GM18870 (cell line): ENCODE data around the gene DEPDC5.
"Not testable (repeated sequence)": the region's sequence is repeated elsewhere in the genome, so short reads cannot be mapped to it uniquely, and the experiment has no call there.

Experiments
- ATAC-seq: cut with Tn5 transposase; IDR thresholded peaks from one replicate; pipeline ENCODE4 v1.9.1; 2021; ENCODE audit warnings: moderate library complexity; ENCODE audit not compliant: unreplicated experiment

The DEPDC5 gene

DNA sequence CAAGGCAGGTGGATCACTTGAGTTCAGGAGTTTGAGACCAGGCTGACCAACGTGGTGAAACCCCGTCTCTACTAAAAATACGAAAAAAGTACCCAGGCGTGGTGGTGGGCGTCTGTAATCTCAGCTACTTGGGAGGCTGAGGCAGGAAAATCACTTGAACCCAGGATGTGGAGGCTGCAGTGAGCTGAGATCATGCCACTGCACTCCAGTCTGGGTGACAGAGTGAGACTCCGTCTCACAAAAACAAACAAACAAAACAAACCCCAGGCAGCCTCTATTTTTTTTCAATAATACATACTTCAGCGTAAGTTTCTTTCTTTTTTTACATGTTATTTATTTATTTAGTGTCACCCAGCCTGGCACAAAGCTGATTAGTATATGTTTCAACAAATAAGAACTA, 60.1 kb downstream of the DEPDC5 start:
- not testable (repeated sequence) for ATAC-seq

DNA sequence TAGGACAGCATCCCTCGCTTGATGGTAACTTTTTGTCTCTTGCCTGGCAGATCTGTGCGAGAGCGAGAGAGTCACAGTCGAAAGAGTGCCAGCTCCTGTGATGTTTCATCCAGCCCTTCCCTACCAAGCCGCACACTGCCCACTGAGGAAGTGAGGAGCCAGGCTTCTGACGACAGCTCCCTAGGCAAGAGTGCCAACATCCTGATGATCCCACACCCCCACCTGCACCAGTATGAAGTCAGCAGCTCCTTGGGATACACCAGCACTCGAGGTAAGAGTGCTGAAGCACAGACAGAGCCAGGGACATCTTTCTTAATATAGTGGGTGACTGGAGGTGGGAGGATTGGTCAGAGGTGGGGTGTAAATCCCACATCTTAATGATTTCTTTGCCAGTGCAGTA, 61.1 kb downstream of the DEPDC5 start:
- no peak for ATAC-seq

DNA sequence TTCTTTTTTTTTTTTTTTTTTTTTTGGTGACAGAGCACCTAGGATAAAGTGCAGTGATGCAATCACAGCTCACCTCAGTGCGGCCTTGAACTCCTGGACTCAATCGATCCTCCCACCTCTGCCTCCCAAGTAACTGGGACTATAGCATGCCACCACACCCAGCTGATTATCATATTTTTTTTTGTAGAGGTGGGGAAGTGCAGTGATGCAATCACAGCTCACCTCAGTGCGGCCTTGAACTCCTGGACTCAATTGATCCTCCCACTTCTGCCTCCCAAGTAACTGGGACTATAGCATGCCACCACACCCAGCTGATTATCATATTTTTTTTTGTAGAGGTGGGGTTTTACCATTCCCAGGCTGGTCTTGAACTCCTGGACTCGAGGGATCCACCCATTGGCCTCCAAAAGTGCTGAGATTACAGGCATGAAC, 61.6 kb downstream of the DEPDC5 start:
- ATAC-seq, result not testable (repeated sequence)

DNA sequence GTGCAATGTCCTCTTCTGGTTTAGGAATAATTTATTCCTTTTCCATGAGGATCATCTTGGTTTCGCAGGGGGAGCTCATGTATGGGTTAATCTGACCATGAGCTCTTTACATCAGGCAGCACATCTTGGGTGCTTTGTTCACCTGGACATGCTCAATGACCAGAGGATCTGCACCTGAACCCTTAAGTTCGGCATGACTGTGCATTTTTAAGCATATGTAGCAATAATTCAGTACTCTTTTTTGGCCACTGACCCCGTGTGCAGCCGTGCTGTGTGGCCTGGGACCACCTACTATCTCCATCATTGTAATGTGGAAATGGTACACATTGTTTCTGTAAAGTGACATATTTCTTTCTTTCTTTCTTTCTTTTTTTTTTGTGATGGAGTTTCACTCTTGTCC, 62.9 kb downstream of the DEPDC5 start:
- no peak for ATAC-seq

DNA sequence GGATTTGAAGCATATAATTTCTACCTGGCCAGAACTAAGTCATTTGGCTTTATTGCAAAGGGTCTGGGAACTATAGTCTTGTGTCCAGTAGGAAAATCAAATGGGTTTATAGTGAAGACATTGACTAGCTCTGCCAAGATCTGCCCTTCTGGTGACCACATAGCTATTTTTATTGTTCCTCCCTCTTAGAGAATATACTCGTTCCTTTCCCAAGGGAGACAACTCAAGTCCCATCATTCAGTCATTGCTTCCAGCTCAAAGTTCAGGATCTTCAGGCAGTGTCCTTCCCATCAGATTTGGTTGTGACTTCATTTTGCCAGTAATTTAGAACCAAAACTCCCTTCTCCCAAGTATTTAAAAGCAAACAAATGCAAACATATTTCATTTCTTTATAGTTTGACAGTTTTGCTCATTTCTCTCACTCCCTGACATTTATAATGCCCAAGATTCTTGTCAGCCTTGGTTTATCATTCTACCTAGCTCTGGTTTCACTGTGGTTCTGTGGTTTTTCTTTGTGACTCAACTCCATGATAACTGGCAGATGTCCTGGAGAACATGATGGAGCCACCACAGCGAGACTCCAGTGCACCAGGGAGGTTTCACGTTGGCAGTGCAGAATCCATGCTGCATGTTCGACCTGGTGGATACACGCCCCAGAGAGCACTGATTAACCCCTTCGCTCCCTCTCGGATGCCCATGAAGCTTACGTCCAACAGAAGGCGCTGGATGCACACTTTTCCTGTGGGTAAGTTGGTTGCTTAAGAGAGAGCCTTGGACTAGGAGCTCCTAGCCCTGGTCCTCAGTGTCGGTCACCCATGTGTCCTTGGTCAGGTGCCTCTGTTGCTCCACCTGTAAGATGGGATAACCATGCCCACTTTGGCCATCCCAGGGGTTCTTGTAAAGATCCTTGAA, 64.9 kb downstream of the DEPDC5 start:
- no peak for ATAC-seq

DNA sequence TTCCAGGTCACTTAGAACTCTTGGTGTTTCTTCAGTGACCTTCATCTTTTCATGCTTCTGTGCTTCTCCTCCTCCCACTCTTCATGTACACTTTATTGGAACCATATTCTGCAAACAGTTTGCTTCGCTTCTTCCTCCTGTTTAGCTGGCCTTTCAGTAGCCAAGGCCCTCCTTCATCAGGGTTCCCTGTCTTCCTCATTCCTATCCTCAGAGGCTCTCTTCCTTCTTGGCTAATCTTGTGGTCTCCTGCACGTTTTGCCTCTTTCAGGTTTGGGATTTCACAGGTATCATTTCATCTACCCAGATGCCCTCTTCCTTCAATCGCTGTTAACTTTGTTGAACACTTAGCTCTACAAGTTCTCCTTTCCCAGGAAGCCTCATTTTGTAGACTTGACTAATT, 66.8 kb downstream of the DEPDC5 start:
- ATAC-seq, result no peak

DNA sequence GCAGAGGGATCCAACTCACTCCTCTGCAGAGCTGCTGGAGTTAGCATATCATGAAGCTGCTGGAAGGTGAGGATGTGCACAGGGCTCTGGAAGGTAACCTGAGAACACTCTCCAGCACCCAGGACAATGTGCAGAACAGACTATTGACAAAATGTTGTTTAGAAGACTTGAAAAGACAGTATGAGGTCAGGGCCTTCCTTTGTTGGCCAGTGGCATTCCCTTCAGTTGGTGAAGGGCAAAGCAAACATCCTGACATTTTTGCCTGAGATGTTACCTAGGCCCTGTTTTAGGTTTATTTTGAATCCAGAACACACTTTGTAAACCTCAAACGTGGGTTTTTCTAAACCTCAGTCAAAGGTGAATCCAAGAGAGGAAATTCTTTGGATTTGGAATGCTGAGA, 67.8 kb downstream of the DEPDC5 start:
- no peak for ATAC-seq

DNA sequence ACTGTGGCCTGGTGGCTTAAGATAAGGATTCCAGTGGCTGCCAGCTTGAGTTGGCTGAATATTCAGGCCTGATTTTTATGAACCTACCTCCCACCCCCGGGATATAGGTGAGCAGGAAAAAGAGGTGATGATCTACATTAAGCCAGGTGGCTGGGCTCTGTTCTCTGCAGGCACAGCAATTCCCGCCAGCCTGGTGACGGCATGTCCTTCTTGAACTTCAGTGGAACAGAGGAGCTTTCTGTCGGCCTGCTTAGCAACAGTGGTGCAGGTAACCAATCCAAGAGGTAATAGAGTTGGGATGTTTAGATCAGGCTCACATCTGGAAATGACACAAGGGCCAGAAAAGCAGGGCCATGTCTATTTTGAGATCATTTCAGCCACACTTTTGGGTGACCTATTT, 68.7 kb downstream of the DEPDC5 start:
- ATAC-seq, result no peak

DNA sequence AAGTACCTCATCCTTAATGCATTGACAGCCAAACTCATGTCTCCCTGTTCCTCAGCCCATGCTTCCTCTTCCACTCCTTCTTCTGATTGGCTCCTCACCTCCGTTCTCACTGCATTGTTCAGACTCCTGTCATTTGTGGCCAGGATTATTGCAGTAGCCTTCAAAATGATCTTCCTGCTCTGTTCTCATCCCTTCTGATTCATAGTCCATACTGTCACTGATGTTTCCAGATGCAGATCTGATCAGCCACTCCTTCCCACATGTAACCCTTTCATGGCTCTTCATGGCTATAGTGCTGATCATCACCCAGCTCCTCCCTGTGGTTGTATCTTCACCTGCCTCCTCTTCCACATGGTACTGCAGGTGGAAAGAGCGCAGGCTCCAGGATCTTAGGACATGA, 71.7 kb downstream of the DEPDC5 start:
- no peak for ATAC-seq

DNA sequence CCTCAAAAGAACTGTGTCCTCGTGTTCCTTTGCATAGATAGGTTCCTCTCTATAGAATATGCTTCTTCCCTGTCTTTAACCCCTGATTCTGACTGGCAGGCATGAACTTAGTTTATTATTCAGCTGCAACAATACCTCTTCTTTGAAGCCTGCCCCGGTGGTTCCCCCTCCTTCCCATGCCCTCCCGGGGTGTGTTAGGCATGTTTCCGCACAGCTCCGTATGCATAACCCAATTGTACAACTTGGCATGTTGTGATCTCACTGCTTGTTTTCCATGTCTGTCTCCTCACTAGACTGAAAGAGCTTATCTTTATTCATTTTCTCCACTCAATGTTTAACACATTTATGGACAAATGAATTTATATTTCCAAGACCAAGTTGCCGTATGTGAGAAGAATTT, 72.6 kb downstream of the DEPDC5 start:
- no peak for ATAC-seq

DNA sequence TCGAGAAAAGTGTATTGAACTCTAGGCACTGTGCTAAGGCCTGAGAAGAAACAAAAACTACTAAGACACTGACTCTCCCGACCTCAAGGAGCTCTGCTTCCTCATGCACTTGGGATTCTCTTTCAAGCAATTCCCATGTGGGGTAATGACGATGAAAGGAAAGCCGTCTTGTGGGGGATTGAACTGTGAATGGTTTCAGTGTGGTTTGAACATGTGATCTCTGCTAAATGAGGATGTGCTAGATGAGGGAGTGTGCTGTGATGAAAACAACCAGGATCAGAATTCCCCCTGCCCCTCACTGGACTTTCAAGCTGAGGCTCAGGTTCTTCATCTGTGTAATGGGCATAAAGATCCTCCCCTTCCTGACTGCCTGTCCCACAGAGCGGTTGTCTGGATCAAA, 74.9 kb downstream of the DEPDC5 start:
- ATAC-seq, result no peak

DNA sequence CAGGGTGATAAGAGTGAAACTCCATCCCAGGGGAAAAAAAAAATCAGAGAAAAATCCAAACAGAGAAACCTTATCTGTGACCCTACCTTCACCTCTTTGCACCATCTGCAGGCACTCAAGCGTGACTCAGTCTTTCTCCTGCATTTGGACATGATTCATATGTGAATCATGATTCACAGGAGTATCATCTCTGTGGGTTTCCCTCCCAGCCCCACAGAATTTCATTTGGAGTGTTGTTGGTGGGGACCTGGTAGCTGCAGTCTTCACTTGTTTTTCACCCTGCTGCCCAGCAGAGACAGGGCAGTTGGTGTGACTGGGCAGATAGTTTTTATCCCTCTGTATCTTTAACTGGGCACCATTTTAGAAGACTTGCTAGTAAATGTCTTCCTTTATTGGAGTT, 75.7 kb downstream of the DEPDC5 start:
- ATAC-seq, result no peak

DNA sequence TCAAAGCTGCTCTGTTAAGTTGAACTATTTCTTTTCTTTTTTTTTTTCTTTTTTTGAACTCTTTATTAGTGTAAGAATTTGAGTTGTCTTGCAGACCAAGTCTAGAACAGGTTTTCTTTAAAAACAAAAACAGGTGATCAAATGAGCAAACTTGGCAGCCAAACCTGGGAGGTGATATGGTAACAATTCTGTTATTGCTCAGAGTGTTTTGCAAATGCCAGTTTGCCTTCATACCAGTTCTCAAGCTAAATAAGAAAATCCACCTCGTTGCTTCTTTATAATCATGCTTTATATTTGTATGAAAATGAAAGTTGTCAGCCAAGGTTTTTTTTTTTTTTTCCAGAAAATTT, 76.9 kb downstream of the DEPDC5 start:
- ATAC-seq, result no peak

DNA sequence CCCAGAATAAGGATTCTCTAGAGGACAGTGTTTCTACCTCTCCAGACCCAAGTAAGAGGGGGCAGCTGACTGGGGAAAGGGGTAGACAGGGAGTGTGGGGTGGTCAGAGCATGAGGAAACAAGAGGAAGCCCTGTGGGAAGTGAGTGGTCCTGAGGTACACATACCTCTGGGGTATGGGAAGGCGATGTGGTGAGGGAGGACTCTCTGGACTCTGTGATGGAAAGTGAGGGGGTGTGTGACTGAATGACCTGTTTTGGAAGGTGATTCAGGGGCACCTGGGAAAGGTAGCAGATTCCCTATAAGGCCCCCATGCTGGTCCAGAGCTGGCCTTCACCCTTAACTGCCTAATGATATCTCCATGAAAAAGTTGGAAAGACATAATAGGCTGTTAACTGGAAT, 80.1 kb downstream of the DEPDC5 start:
- no peak for ATAC-seq

DNA sequence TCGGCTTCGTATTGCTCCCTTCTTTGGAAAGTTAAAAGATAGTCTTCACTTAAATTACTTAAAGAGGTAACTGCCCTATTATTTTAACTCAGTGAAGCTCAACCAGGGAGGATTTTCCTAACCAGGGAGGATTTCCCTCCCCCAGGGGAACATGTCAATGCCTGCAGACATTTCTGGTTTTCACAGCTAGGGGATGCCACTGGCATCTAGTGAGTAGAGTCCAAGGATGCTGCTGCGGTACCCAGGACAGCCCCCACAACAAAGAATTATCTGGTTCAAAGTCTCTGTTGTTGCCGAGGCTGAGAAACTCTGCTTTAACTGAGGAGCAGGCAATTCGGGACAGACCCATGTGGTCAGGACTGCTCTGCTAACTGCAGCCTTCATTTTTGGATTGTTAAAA, 82.2 kb downstream of the DEPDC5 start:
- ATAC-seq, result no peak

DNA sequence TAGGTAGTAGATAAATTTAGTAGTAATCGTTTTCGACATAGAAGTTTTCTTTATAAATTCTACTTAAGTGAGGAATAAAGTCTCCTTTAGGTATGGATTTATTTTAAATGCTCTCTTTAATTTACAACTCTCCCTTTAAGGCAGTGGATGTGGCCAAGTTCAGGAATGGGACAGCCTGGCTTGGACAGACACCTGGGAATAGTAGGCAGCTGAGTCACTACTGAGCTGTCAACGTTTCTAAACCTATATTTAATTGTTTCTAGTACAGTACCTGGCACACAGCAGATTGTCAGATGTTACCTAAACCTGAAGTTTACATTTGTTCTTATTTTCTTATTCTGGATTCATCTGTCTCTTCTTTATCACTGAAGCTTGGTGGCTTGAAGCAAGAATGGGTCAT, 85.1 kb downstream of the DEPDC5 start:
- ATAC-seq, result no peak

DNA sequence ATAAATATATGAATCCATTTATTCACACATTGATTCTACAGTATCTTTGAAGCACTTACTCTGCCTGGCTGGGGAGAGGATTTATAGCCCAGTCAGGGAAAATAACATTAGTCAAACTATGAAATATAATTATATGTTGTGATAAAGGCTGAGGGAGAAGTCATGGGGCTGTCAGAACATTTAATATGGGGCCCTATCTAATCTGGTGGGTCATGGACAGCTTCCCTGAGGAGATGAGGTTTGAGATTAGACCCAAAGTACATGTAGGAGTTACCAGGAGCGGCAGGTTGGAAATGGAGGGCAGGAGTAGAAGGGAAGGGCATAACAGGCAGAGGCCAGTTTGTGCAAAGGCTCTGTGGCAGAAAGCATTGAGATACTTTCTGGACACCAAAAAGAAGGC, 86.2 kb downstream of the DEPDC5 start:
- no peak for ATAC-seq

DNA sequence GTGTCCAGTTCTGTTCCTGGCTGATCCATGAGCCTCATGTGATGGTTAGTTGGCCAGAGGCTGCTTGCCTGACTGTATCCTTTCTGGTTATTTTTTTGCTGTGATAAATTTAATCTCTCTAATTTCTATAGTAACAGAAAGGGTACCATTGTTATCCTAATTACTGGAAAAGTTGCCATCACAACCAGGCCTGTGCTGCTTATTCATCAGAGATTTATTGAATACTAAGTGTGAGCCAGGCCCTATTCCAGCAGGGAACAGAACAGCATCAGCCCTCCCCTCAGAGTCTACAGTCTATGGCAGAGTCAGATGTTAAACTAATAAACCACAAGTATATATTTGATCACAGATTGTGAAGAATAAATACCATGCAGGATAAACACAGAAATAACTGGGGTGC, 86.8 kb downstream of the DEPDC5 start:
- no peak for ATAC-seq

DNA sequence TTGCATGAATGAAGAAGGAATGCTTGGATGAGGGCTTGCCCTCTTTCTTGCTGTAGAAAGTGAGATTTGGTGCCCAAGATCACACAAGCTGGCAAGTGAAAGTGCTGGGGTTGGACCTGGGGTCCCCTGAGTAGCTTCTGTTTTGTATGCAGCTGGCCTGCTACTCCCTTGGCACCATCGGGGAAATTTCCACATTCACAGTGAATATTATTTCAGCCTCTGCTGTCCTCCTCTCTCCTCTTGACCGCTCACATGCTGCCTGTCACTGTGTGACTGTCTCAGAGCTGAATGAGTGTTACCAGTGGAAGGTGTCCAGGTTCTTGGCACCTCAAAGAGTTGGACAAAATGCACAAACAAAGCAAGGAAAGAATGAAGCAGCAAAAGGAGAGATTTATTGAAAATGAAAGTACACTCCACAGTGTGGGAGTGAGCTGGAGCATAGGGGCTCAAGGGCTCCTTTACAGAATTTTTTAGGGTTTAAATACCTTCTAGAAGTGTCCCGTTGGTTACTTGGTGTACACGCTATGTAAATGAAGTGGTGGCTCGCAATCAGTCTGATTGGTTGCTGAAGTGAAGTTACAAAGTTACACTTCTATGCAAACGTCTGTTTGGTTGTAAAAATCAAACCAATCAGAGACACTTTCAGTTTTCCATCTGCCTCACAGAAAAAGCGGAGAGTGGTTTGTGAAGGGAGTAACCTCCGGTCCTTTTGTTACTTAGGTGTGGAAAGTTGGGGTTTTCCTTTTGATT, 87.4 kb downstream of the DEPDC5 start:
- no peak for ATAC-seq

DNA sequence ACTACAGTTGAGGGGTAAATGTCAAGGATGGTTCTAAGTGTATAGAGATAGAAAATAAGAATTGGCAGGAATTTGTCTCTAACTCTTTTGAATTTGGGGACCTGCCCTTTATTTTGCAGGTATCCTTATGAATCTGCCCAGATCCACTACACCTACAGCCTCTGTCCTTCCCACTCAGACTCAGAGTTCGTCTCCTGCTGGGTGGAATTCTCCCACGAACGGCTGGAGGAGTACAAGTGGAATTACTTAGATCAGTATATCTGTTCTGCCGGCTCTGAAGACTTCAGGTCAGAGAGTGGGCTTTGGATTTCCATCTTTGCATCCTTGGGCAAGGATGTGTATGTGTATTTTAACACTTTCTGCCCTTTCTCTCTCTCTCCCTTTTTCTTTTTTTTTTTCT, 89.7 kb downstream of the DEPDC5 start:
- no peak for ATAC-seq

DNA sequence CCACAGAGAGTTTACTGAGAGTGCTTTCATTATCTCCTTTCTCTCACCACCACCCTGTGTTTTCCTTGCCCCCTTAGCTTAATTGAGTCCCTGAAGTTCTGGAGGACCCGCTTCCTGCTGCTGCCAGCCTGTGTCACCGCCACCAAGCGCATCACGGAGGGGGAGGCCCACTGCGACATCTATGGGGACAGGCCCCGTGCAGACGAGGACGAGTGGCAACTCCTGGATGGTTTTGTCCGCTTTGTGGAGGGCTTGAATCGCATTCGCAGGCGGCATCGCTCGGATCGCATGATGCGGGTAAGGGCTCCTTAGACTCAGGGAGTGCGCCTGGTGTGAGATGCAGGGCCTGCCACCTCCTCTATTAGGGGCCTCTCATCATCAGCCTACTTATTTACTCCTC, 91.1 kb downstream of the DEPDC5 start:
- ATAC-seq, result no peak
